HG02884 (cell line): ENCODE results near the gene WDR55.
A peak's percentile ranks its signal among the peaks of the same experiment; 100 is the strongest.
"Not testable (repeated sequence)": the region's sequence is repeated elsewhere in the genome, so short reads cannot be mapped to it uniquely, and the experiment has no call there.

Source experiments
- ATAC-seq: cut with Tn5 transposase; IDR thresholded peaks from one replicate; pipeline ENCODE4 v1.9.1; 2021; ENCODE audit warnings: mild to moderate bottlenecking, moderate library complexity; ENCODE audit not compliant: unreplicated experiment

Gene WDR55, protein sequence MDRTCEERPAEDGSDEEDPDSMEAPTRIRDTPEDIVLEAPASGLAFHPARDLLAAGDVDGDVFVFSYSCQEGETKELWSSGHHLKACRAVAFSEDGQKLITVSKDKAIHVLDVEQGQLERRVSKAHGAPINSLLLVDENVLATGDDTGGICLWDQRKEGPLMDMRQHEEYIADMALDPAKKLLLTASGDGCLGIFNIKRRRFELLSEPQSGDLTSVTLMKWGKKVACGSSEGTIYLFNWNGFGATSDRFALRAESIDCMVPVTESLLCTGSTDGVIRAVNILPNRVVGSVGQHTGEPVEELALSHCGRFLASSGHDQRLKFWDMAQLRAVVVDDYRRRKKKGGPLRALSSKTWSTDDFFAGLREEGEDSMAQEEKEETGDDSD

DNA sequence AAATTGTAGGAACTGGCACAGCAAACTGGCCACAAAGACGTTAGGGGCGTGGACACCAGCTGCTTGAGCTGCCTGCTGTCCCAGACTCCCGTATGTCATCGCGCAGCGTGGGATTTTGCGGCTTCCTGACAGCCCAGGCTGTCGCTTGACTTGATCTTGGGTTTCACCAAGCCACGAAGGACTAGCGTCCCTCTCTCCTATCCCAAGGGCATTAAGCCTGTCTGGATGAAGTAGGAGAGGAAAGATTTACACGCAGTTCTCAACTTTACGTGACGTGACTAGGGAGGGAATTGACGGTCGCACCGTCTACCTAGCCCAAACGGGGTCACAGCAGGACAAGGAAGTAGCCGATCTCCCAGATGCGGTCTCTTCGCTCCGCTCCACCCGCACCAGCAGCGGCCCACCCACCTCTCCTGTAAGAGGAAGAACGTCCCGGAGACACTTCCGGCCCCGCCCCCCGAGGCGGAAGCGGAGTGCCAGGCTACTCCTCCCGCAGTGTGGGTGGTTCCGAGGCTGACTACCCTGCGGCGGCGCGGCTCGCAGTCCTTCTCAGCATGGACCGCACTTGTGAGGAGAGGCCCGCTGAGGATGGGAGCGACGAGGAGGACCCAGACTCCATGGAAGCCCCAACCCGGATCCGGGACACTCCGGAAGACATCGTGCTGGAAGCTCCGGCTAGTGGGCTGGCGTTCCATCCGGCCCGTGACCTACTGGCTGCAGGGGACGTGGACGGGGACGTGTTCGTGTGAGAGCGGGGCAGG is at the start of gene WDR55:
TSS of gene WDR55 (plus strand) at position 546 of the 761 bp plus-strand sequence. CDS start at position 555, 9 bp downstream.
- ATAC-seq, result peak; percentile 97

- no peak for ATAC-seq
Measured at GRCh38 chr5:140622301-140622700, 42.4 kb upstream of the WDR55 start.

DNA sequence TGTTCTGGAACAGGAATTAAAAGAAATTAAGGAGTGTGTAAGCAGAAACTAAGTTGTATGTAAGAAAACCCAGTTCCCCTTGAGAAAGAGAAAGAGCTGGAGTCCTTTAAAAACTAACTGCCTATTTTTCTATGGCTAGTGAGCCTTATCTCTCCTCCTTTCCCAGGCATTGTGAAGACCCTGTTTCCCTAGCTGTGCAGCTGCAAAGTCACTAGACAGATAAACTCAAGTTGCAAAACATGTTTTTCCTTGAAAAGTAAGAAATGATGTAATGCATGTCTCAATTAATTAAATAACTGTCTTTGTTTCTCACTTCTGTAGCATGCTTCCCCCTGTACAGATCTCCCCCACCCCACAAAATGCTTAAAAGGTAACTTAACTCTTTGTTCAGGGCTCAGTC is 41.6 kb upstream of the WDR55 start:
- ATAC-seq, result not testable (repeated sequence)

- ATAC-seq, result not testable (repeated sequence)
Measured at GRCh38 chr5:140624886-140625285, 39.8 kb upstream of the WDR55 start.

DNA sequence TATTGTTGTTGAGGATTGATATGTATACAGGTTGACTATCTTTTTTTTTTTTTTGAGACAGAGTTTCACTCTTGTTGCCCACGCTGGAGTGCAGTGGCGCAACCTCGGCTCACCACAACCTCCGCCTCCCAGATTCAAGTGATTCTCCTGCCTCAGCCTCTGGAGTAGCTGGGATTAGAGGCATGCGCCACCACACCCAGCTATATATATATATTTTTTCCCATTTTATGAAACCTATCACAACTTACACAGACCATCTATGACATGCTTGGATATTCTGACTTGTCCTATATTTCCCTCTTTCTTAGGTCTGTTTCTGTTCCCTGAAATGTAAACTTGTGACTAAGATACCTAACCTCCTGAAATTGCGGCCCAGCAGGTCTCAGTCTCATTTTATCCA is 36.7 kb upstream of the WDR55 start:
- ATAC-seq, result no peak

DNA sequence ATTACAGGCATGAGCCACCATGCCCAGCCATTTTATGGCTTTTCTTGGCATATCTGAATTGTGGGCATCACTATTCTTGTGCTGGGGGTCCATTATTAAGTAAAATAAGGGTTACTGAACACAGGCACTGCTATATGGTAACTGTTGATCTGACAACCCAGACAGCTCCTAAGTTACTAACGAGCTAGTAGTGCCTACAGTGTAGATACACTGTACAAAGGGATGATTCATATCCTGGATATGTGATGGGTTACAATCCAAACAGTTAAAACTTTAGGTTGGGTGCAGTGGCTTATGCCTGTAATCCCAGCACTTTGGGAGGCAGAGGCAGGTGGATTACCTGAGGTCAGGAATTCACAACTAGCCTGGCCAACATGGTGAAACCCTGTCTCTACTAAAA is 36.0 kb upstream of the WDR55 start:
- no peak for ATAC-seq

DNA sequence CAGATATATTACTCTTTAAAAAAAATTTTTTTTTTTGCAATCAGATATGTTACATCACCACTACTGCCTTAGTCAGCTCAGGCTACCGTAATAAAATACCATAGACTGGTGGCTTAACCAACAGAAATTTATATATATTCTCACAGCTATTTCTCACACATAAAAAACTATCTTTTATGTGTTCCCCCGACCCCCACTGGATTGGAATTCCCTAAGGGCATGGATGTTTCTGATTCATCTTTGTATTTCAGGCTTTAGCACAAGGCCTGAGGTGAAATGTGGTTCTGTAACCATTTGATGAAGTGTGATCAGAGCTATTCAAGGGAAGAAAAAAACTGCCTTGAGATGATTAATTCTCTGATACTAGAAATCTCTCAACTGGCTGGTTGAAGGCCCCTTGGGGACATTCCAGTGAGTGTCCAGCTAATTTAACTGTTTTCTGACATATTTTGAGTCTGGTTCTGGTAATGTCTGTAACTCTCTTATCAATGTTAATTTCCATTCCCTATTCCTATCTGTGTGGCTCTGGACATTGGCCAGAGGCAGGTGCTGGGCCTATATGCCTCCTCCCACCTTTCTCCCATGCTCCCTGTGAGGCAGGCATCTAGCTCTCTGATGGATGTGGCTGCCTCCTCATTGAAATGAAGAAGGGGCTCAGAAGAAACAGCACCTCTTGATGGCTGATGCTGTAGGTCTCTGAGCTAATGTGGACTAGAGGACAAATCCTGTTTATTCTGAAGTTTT is 34.2 kb upstream of the WDR55 start:
- ATAC-seq, result no peak

DNA sequence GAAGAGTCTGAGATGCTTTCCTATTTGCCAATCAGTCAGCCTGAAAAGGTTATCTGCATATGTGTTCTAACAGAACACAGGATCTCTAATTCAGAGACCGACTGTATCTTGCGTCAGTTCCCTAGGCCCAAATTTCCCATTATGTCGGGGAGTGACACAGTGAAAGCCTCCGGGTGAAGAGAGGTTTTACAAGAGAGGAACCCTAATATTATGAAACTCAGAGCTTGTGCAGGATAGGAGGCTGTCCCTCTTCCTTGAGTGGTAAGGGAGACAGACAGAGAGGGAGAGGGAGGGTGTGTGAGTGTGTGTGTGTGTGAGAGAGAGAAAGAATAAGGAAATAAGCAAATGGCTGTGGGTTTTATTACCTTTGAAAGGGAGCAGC is 33.7 kb upstream of the WDR55 start:
- no peak for ATAC-seq

GRCh38 chr5:140631831-140632365 is 32.8 kb upstream of the WDR55 start:
- ATAC-seq, result peak; percentile 30

GRCh38 chr5:140632366-140633020 is 32.2 kb upstream of the WDR55 start:
- ATAC-seq, result peak; percentile 62

DNA sequence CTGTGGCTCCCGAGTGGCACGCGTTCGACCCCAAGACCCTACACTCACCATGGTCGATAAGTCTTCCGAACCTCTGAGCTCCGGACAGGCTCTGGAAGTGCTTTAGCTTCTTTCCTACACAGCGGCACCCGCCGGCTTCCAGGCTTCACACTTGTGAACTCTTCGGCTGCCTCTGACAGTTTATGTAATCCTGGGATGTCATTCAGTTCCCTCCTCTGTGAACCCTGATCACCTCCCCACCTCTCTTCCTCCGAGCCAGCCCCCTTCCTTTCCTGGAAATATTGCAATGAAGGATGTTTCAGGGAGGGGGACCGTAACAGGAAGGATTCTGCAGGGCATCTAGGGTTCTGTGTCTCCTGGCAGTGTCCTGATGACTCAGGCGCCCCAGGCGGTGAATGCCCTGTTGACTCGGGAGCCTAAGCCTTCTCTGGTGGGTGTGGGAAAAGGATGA is 31.7 kb upstream of the WDR55 start, which contains the start of gene CD14:
TSS of gene CD14 (minus strand) at position 155 of the 451 bp plus-strand sequence. CDS start at position 51, 104 bp downstream.
- no peak for ATAC-seq

DNA sequence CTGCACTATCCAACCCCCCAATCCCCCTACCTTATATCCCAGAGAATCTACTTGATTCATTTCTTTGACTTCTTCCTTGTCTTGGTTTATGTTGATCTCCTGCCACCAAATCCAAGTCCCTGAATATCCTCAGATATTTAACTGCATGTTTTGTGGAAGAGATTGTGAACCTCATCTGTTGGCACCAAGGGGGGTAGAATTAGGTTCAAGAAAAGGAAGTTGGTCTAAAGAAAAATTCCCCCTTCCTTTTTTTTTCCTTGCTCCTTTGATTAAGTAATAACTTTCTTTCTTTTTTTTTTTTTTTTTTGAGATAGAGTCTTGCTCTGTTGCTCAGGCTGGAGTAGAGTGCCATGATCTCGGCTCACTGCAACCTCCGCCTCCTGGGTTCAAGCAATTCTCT is 31.2 kb upstream of the WDR55 start:
- ATAC-seq, result no peak

- ATAC-seq, result no peak
Measured at GRCh38 chr5:140634103-140634502, 30.6 kb upstream of the WDR55 start.

- ATAC-seq, result no peak
Measured at GRCh38 chr5:140635291-140636257, 29.1 kb upstream of the WDR55 start.

- ATAC-seq, result no peak
Measured at GRCh38 chr5:140637371-140638100, 27.2 kb upstream of the WDR55 start.

GRCh38 chr5:140638898-140639147 is 25.9 kb upstream of the WDR55 start:
- ATAC-seq, result not testable (repeated sequence)

DNA sequence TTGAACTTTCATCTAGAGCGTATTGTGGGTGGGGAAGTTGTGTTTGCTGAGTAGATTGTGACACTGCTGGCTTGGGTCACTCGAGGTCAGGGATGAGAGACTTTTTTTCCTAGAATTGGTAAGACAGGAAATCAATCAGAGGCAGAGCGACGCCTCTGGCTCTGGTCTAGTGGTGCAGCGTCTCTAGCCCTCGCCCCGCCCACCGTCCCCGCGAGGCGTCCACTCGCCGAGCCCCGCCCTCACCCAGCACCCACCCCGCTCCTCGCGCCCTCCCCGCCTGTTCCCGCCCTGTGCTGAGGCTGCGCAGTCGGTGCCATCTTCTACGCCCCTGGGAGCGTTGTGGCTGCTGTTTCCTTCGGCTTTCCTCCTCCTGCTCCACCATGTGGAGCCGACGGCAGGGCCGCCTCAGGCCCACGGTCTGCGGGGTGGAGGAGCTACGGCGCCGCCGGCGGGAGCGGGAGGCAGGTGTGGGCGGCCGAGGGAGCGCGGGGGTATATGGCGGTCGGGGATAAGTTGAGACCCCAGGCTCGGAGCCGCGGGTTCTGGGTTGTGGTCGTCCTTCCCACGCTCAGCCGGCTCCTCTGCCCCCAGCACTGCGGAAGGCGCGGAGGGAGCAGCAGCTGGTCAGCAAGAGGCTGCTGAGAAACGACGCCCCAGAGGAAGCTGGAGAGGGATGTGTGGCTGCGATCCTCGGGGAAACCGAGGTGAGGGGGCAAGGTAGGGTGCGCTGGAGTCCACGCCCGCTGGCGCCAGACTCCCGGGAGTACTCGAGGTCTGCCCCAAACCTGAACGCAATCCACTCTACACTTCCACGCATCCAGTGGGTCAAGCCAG is 25.3 kb upstream of the WDR55 start, which contains the start of gene TMCO6:
TSS of gene TMCO6 (plus strand) at position 304 of the 834 bp plus-strand sequence. CDS start at position 381, 77 bp downstream.
- ATAC-seq, result peak; percentile 84

GRCh38 chr5:140641716-140642115 is 23.0 kb upstream of the WDR55 start:
- no peak for ATAC-seq
